ENCODE measurements around the gene F10.

GRCh38 chr13:113129480-113129879 lies 6.9 kb downstream of the F10 start:
- TF ChIP-seq EZH2 (IDR thresholded peaks at IDR 0.05; ENCODE audit: low read length, unreplicated experiment) (no peak), CTCF (conservative IDR thresholded peaks at IDR 0.05; ENCODE audit: low read depth, low read length) (no peak)

All from PC-3 (cell line).